ENCODE results near the gene RGS8.

The RGS8 gene

GRCh38 chr1:182684116-182684828, at the start of gene RGS8:
Gene RGS8, minus strand, starts transcription at chr1:182684587. Its CDS starts 14,938 bp downstream, at chr1:182669649.
- no peak for DNase-seq (ENCODE audit: low read depth, low spot score)
- Histone ChIP-seq H3K27me3 (ENCODE audit: control insufficient read depth, insufficient read depth, low read length) (no peaks in the 10 kb centered on the region), H3K9me3 (ENCODE audit: control insufficient read depth, insufficient read depth, low read length) (no peaks in the 10 kb centered on the region), H3K4me1 (ENCODE audit: control insufficient read depth, insufficient read depth, low read length) (peaks cover 4% of the 10 kb centered on the region), H3K27ac (ENCODE audit: low read length) (no peak within 1 kb of the TSS), H3K4me3 (ENCODE audit: low read length) (no peak within 1 kb of the TSS), H3K36me3 (ENCODE audit: control insufficient read depth, insufficient read depth, low read length) (no peaks in the 10 kb centered on the region)
- WGBS (ENCODE audit: insufficient coverage, insufficient read length) = no CpG with 5 or more reads among the region's 19 CpGs

- H3K9me3 ChIP-seq (ENCODE audit: control insufficient read depth, insufficient read depth, low read length) = no peaks in the 10 kb centered on the region
- H3K4me3 ChIP-seq (ENCODE audit: low read length) = no peak overlapping the region
- H3K27me3 ChIP-seq (ENCODE audit: control insufficient read depth, insufficient read depth, low read length) = no peaks in the 10 kb centered on the region
- no peak for DNase-seq (ENCODE audit: low read depth, low spot score)
- no peak overlapping the region for H3K27ac ChIP-seq (ENCODE audit: low read length)
- peaks cover 2% of the 10 kb centered on the region; the same call in 1 of the 2 replicates for H3K4me1 ChIP-seq (ENCODE audit: control insufficient read depth, insufficient read depth, low read length)
- WGBS (ENCODE audit: insufficient coverage, insufficient read length) = no CpG with 5 or more reads among the region's 4 CpGs
- H3K36me3 ChIP-seq (ENCODE audit: control insufficient read depth, insufficient read depth, low read length) = no peaks in the 10 kb centered on the region
Measured at GRCh38 chr1:182731852-182732575, 47.6 kb upstream of the RGS8 start.

GRCh38 chr1:182726912-182727311, 42.5 kb upstream of the RGS8 start:
- WGBS (ENCODE audit: insufficient coverage, insufficient read length) = no CpG with 5 or more reads among the region's 1 CpG
- no peaks in the 10 kb centered on the region for H3K36me3 ChIP-seq (ENCODE audit: control insufficient read depth, insufficient read depth, low read length)
- no peaks in the 10 kb centered on the region for H3K27me3 ChIP-seq (ENCODE audit: control insufficient read depth, insufficient read depth, low read length)
- H3K4me3 ChIP-seq (ENCODE audit: low read length) = no peak overlapping the region
- no peaks in the 10 kb centered on the region for H3K4me1 ChIP-seq (ENCODE audit: control insufficient read depth, insufficient read depth, low read length)
- no peak for DNase-seq (ENCODE audit: low read depth, low spot score)
- no peak overlapping the region for H3K27ac ChIP-seq (ENCODE audit: low read length)
- H3K9me3 ChIP-seq (ENCODE audit: control insufficient read depth, insufficient read depth, low read length) = no peaks in the 10 kb centered on the region; the same call in 1 of the 2 replicates

- Histone ChIP-seq H3K36me3 (ENCODE audit: control insufficient read depth, insufficient read depth, low read length) (no peaks in the 10 kb centered on the region), H3K27ac (ENCODE audit: low read length) (no peak overlapping the region), H3K4me3 (ENCODE audit: low read length) (no peak overlapping the region), H3K27me3 (ENCODE audit: control insufficient read depth, insufficient read depth, low read length) (no peaks in the 10 kb centered on the region), H3K9me3 (ENCODE audit: control insufficient read depth, insufficient read depth, low read length) (no peaks in the 10 kb centered on the region; the same call in 1 of the 2 replicates), H3K4me1 (ENCODE audit: control insufficient read depth, insufficient read depth, low read length) (no peaks in the 10 kb centered on the region)
- no CpG with 5 or more reads among the region's 8 CpGs for WGBS (ENCODE audit: insufficient coverage, insufficient read length)
- no peak for DNase-seq (ENCODE audit: low read depth, low spot score)
Measured at GRCh38 chr1:182725259-182726255, 41.2 kb upstream of the RGS8 start.

- H3K27ac ChIP-seq (ENCODE audit: low read length) = no peak overlapping the region
- WGBS (ENCODE audit: insufficient coverage, insufficient read length) = no CpG with 5 or more reads among the region's 2 CpGs
- no peaks in the 10 kb centered on the region for H3K27me3 ChIP-seq (ENCODE audit: control insufficient read depth, insufficient read depth, low read length)
- no peaks in the 10 kb centered on the region for H3K36me3 ChIP-seq (ENCODE audit: control insufficient read depth, insufficient read depth, low read length)
- no peaks in the 10 kb centered on the region; the same call in 1 of the 2 replicates for H3K9me3 ChIP-seq (ENCODE audit: control insufficient read depth, insufficient read depth, low read length)
- no peaks in the 10 kb centered on the region for H3K4me1 ChIP-seq (ENCODE audit: control insufficient read depth, insufficient read depth, low read length)
- H3K4me3 ChIP-seq (ENCODE audit: low read length) = no peak overlapping the region
- DNase-seq (ENCODE audit: low read depth, low spot score) = no peak
Measured at GRCh38 chr1:182724215-182724614, 39.8 kb upstream of the RGS8 start.

GRCh38 chr1:182723200-182723599, 38.8 kb upstream of the RGS8 start:
- H3K4me3 ChIP-seq (ENCODE audit: low read length) = no peak overlapping the region
- no peaks in the 10 kb centered on the region for H3K4me1 ChIP-seq (ENCODE audit: control insufficient read depth, insufficient read depth, low read length)
- no peak overlapping the region for H3K27ac ChIP-seq (ENCODE audit: low read length)
- WGBS (ENCODE audit: insufficient coverage, insufficient read length) = no CpG with 5 or more reads among the region's 2 CpGs
- no peak for DNase-seq (ENCODE audit: low read depth, low spot score)
- H3K27me3 ChIP-seq (ENCODE audit: control insufficient read depth, insufficient read depth, low read length) = no peaks in the 10 kb centered on the region
- H3K36me3 ChIP-seq (ENCODE audit: control insufficient read depth, insufficient read depth, low read length) = no peaks in the 10 kb centered on the region
- no peaks in the 10 kb centered on the region; the same call in 1 of the 2 replicates for H3K9me3 ChIP-seq (ENCODE audit: control insufficient read depth, insufficient read depth, low read length)

GRCh38 chr1:182721525-182721924, 37.1 kb upstream of the RGS8 start:
- WGBS (ENCODE audit: insufficient coverage, insufficient read length) = no CpG with 5 or more reads among the region's 1 CpG
- H3K4me3 ChIP-seq (ENCODE audit: low read length) = no peak overlapping the region

GRCh38 chr1:182720463-182720862, 36.1 kb upstream of the RGS8 start:
- WGBS (ENCODE audit: insufficient coverage, insufficient read length) = no CpG with 5 or more reads among the region's 2 CpGs
- H3K27ac ChIP-seq (ENCODE audit: low read length) = no peak overlapping the region
- H3K4me1 ChIP-seq (ENCODE audit: control insufficient read depth, insufficient read depth, low read length) = no peaks in the 10 kb centered on the region
- H3K9me3 ChIP-seq (ENCODE audit: control insufficient read depth, insufficient read depth, low read length) = no peaks in the 10 kb centered on the region; the same call in 1 of the 2 replicates
- no peak for DNase-seq (ENCODE audit: low read depth, low spot score)
- H3K36me3 ChIP-seq (ENCODE audit: control insufficient read depth, insufficient read depth, low read length) = no peaks in the 10 kb centered on the region
- H3K27me3 ChIP-seq (ENCODE audit: control insufficient read depth, insufficient read depth, low read length) = no peaks in the 10 kb centered on the region
- H3K4me3 ChIP-seq (ENCODE audit: low read length) = no peak overlapping the region

More at GRCh38 chr1:182721525-182721924, 37.1 kb upstream of the RGS8 start:
- H3K4me1 ChIP-seq (ENCODE audit: control insufficient read depth, insufficient read depth, low read length) = no peaks in the 10 kb centered on the region
- no peaks in the 10 kb centered on the region for H3K27me3 ChIP-seq (ENCODE audit: control insufficient read depth, insufficient read depth, low read length)
- H3K36me3 ChIP-seq (ENCODE audit: control insufficient read depth, insufficient read depth, low read length) = no peaks in the 10 kb centered on the region
- H3K9me3 ChIP-seq (ENCODE audit: control insufficient read depth, insufficient read depth, low read length) = no peaks in the 10 kb centered on the region; the same call in 1 of the 2 replicates
- DNase-seq (ENCODE audit: low read depth, low spot score) = no peak
- H3K27ac ChIP-seq (ENCODE audit: low read length) = no peak overlapping the region

- Histone ChIP-seq H3K9me3 (ENCODE audit: control insufficient read depth, insufficient read depth, low read length) (no peaks in the 10 kb centered on the region; the same call in 1 of the 2 replicates), H3K4me1 (ENCODE audit: control insufficient read depth, insufficient read depth, low read length) (no peaks in the 10 kb centered on the region), H3K27ac (ENCODE audit: low read length) (no peak overlapping the region), H3K27me3 (ENCODE audit: control insufficient read depth, insufficient read depth, low read length) (no peaks in the 10 kb centered on the region), H3K4me3 (ENCODE audit: low read length) (no peak overlapping the region), H3K36me3 (ENCODE audit: control insufficient read depth, insufficient read depth, low read length) (no peaks in the 10 kb centered on the region)
- DNase-seq (ENCODE audit: low read depth, low spot score) = no peak
- WGBS (ENCODE audit: insufficient coverage, insufficient read length) = no CpG with 5 or more reads among the region's 4 CpGs
Measured at GRCh38 chr1:182719553-182719952, 35.2 kb upstream of the RGS8 start.

- no peaks in the 10 kb centered on the region; the same call in 1 of the 2 replicates for H3K9me3 ChIP-seq (ENCODE audit: control insufficient read depth, insufficient read depth, low read length)
- DNase-seq (ENCODE audit: low read depth, low spot score) = no peak
- H3K27ac ChIP-seq (ENCODE audit: low read length) = no peak overlapping the region
- no peaks in the 10 kb centered on the region for H3K36me3 ChIP-seq (ENCODE audit: control insufficient read depth, insufficient read depth, low read length)
- no peak overlapping the region for H3K4me3 ChIP-seq (ENCODE audit: low read length)
- H3K27me3 ChIP-seq (ENCODE audit: control insufficient read depth, insufficient read depth, low read length) = no peaks in the 10 kb centered on the region
- H3K4me1 ChIP-seq (ENCODE audit: control insufficient read depth, insufficient read depth, low read length) = no peaks in the 10 kb centered on the region
- WGBS (ENCODE audit: insufficient coverage, insufficient read length) = no CpG with 5 or more reads among the region's 2 CpGs
Measured at GRCh38 chr1:182718311-182718710, 33.9 kb upstream of the RGS8 start.
